Loucy (cell line): ENCODE data around the gene NAV2.

Experiments used
- H2AFZ ChIP-seq: fragments of 200-600 bp; sonication (generic); 2 replicates; pipeline ENCODE4 v1.6.0; 2016; ENCODE audit warnings: antibody characterized with exemption, mild to moderate bottlenecking, low read length, moderate library complexity
- H3F3A ChIP-seq: fragments of 200-600 bp; 2 replicates; pipeline ENCODE4 v1.6.0; 2016; ENCODE audit warnings: antibody characterized with exemption, low read depth, mild to moderate bottlenecking
- H3K27me3 ChIP-seq: fragments of 200-600 bp; sonication (generic); 2 replicates; pipeline ENCODE4 v1.6.1; 2014; ENCODE audit warnings: low read length, mild to moderate bottlenecking; ENCODE audit not compliant: insufficient read depth, poor library complexity, severe bottlenecking
- H3K36me3 ChIP-seq: fragments of 200-600 bp; sonication (generic); 2 replicates; pipeline ENCODE4 v1.6.1; 2016; ENCODE audit warnings: low read length; ENCODE audit not compliant: insufficient read depth
- H3K4me1 ChIP-seq: fragments of 200-600 bp; sonication (generic); 2 replicates; pipeline ENCODE4 v1.5.1; 2014; ENCODE audit warnings: low read length, mild to moderate bottlenecking; ENCODE audit not compliant: insufficient read depth, poor library complexity, severe bottlenecking
- H3K4me2 ChIP-seq: fragments of 200-600 bp; sonication (generic); 2 replicates; pipeline ENCODE4 v1.6.0; 2014; ENCODE audit warnings: antibody characterized with exemption, low read length, low read depth, mild to moderate bottlenecking; ENCODE audit not compliant: poor library complexity, severe bottlenecking
- H3K4me3 ChIP-seq: fragments of 200-600 bp; sonication (generic); 2 replicates; pipeline ENCODE4 v1.5.1; 2014; ENCODE audit warnings: low read length, mild to moderate bottlenecking, mixed read lengths; ENCODE audit not compliant: poor library complexity, severe bottlenecking
- H3K79me2 ChIP-seq: fragments of 200-600 bp; sonication (generic); 2 replicates; pipeline ENCODE4 v1.6.1; 2014; ENCODE audit warnings: low read length; ENCODE audit not compliant: insufficient read depth
- H3K9ac ChIP-seq: fragments of 200-600 bp; sonication (generic); 2 replicates; pipeline ENCODE4 v1.6.0; 2014; ENCODE audit warnings: mild to moderate bottlenecking, low read depth, low read length, moderate library complexity; ENCODE audit not compliant: poor library complexity, severe bottlenecking
- H3K9me2 ChIP-seq: fragments of 200-600 bp; sonication (generic); replicated peaks from 2 replicates; pipeline ENCODE4 v1.6.1; 2016; ENCODE audit warnings: low read depth, low read length, mixed read lengths
- H3K9me3 ChIP-seq: fragments of 200-600 bp; sonication (generic); 2 replicates; pipeline ENCODE4 v1.6.1; 2014; ENCODE audit warnings: mild to moderate bottlenecking, antibody characterized with exemption, low read length, low read depth; ENCODE audit not compliant: insufficient read depth
- H4K20me1 ChIP-seq: fragments of 200-600 bp; sonication (generic); 2 replicates; pipeline ENCODE4 v1.6.0; 2014; ENCODE audit warnings: antibody characterized with exemption, low read length, mild to moderate bottlenecking; ENCODE audit not compliant: insufficient read depth, poor library complexity, severe bottlenecking
- CTCF ChIP-seq: fragments of 200-600 bp; sonication (generic); conservative IDR thresholded peaks from 2 replicates; pipeline ENCODE4 v1.5.1; 2014; ENCODE audit warnings: mild to moderate bottlenecking, antibody characterized with exemption, low read length
- EZH2phosphoT487 ChIP-seq: fragments of 200-600 bp; IDR thresholded peaks from 2 replicates; pipeline ENCODE4 v1.6.1; 2018; ENCODE audit warnings: antibody characterized with exemption, mild to moderate bottlenecking, moderate library complexity, borderline replicate concordance

The NAV2 gene

GRCh38 chr11:19826606-19827005 is 114.0 kb downstream of the NAV2 start:
- Histone ChIP-seq H3K4me1 (no peaks in the 10 kb centered on the region), H3K36me3 (no peaks in the 10 kb centered on the region), H4K20me1 (no peaks in the 10 kb centered on the region), H2AFZ (no peak overlapping the region), H3K9ac (no peak overlapping the region), H3K27me3 (no peaks in the 10 kb centered on the region), H3K79me2 (no peaks in the 10 kb centered on the region), H3K9me2 (no peaks in the 10 kb centered on the region), H3K4me2 (no peak overlapping the region), H3K9me3 (no peaks in the 10 kb centered on the region), H3F3A (no peaks in the 10 kb centered on the region), H3K4me3 (no peak overlapping the region)
- TF ChIP-seq CTCF = no peak
- no peak for TF ChIP-seq EZH2phosphoT487

DNA sequence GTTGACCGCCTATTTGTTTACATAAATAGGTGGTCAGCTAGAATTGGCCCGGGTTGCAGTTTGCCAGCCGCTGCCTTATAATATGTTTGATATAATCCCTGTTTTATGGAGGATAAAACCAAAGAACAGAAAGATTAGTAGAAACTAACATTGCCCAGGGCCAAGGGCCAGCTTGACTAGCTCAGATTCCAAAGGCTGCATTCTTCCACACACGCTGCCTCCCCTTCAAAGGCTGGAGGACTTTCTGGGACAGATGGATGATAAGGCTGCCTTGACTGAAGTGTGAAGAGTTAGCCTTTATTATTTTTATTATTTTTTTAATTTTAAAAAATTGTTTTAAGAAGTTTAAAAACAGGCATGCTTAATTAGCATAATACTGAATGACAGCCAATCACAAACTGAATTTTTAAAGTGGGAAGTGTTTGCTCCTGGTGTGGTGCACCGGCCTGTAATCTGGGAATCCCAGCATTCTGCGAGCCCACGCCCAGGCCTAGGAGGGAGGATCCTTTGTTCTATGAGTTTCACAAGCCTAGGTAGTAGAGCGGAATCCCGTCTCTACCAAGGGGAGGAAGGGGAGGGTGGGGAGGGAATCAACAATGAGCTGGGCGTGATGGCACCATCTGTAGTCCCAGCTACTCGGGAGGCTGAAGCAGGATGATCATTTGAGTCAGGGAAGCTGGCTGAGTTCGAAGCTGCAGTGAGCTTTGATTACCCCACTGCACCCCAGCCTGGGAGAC is 114.9 kb downstream of the NAV2 start:
- no peak overlapping the region for H3K4me2 ChIP-seq
- H3F3A ChIP-seq = no peaks in the 10 kb centered on the region
- H3K4me3 ChIP-seq = no peak overlapping the region
- no peaks in the 10 kb centered on the region for H3K9me2 ChIP-seq
- H3K4me1 ChIP-seq = no peaks in the 10 kb centered on the region
- TF ChIP-seq CTCF = no peak
- TF ChIP-seq EZH2phosphoT487 = no peak
- H4K20me1 ChIP-seq = no peaks in the 10 kb centered on the region
- H3K36me3 ChIP-seq = no peaks in the 10 kb centered on the region
- no peaks in the 10 kb centered on the region for H3K79me2 ChIP-seq
- no peaks in the 10 kb centered on the region for H3K9me3 ChIP-seq
- no peaks in the 10 kb centered on the region for H3K27me3 ChIP-seq
- H3K9ac ChIP-seq = no peak overlapping the region
- H2AFZ ChIP-seq = no peak overlapping the region

- Histone ChIP-seq H3K4me3 (no peak overlapping the region), H3K36me3 (no peaks in the 10 kb centered on the region), H3K9ac (no peak overlapping the region), H2AFZ (no peak overlapping the region), H3K27me3 (no peaks in the 10 kb centered on the region), H3K9me2 (no peaks in the 10 kb centered on the region), H4K20me1 (no peaks in the 10 kb centered on the region), H3K4me2 (no peak overlapping the region), H3F3A (no peaks in the 10 kb centered on the region), H3K4me1 (no peaks in the 10 kb centered on the region), H3K79me2 (no peaks in the 10 kb centered on the region), H3K9me3 (no peaks in the 10 kb centered on the region)
- TF ChIP-seq CTCF = no peak
- no peak for TF ChIP-seq EZH2phosphoT487
Measured at GRCh38 chr11:19828382-19829108, 115.9 kb downstream of the NAV2 start.
